ENCODE results near the gene CEP164. TPM values are rescaled to one million over a fixed set of nuclear protein-coding genes. Genes with fewer than 3 reads are reported as not detected.

Gene CEP164
- total and polyA plus RNA-seq, 2 experiments from 2014 or later, result 13.9 to 23.8 TPM

GRCh38 chr11:117334896-117335295 is 7.2 kb downstream of the CEP164 start:
- no peak for TF ChIP-seq ZNF462 (CRISPR knock-in tag; IDR thresholded peaks at IDR 0.05)
- TF ChIP-seq EZH2 (IDR thresholded peaks at IDR 0.05; ENCODE audit: low read depth, unreplicated experiment), result no peak
- TF ChIP-seq ZNF114 (CRISPR knock-in tag; IDR thresholded peaks at IDR 0.05), result no peak
- TF ChIP-seq, protein P1, sequence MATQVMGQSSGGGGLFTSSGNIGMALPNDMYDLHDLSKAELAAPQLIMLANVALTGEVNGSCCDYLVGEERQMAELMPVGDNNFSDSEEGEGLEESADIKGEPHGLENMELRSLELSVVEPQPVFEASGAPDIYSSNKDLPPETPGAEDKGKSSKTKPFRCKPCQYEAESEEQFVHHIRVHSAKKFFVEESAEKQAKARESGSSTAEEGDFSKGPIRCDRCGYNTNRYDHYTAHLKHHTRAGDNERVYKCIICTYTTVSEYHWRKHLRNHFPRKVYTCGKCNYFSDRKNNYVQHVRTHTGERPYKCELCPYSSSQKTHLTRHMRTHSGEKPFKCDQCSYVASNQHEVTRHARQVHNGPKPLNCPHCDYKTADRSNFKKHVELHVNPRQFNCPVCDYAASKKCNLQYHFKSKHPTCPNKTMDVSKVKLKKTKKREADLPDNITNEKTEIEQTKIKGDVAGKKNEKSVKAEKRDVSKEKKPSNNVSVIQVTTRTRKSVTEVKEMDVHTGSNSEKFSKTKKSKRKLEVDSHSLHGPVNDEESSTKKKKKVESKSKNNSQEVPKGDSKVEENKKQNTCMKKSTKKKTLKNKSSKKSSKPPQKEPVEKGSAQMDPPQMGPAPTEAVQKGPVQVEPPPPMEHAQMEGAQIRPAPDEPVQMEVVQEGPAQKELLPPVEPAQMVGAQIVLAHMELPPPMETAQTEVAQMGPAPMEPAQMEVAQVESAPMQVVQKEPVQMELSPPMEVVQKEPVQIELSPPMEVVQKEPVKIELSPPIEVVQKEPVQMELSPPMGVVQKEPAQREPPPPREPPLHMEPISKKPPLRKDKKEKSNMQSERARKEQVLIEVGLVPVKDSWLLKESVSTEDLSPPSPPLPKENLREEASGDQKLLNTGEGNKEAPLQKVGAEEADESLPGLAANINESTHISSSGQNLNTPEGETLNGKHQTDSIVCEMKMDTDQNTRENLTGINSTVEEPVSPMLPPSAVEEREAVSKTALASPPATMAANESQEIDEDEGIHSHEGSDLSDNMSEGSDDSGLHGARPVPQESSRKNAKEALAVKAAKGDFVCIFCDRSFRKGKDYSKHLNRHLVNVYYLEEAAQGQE (IDR thresholded peaks at IDR 0.05; ENCODE audit: unreplicated experiment), result no peak
- no peak for TF ChIP-seq POLR2AphosphoS5 (IDR thresholded peaks at IDR 0.05; ENCODE audit: low read depth)
- no peak for TF ChIP-seq EZH2phosphoT487 (IDR thresholded peaks at IDR 0.05; ENCODE audit: unreplicated experiment)
- TF ChIP-seq CTCF (conservative IDR thresholded peaks at IDR 0.05; ENCODE audit: low read depth in 2 of 2), result no peak
- TF ChIP-seq JUNB (IDR thresholded peaks at IDR 0.05; ENCODE audit: unreplicated experiment), result no peak
- TF ChIP-seq, protein P2, sequence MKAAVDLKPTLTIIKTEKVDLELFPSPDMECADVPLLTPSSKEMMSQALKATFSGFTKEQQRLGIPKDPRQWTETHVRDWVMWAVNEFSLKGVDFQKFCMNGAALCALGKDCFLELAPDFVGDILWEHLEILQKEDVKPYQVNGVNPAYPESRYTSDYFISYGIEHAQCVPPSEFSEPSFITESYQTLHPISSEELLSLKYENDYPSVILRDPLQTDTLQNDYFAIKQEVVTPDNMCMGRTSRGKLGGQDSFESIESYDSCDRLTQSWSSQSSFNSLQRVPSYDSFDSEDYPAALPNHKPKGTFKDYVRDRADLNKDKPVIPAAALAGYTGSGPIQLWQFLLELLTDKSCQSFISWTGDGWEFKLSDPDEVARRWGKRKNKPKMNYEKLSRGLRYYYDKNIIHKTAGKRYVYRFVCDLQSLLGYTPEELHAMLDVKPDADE (IDR thresholded peaks at IDR 0.05), result no peak
- no peak for TF ChIP-seq CREB1 (CRISPR knock-in tag; IDR thresholded peaks at IDR 0.05; ENCODE audit: low read depth)
- no peak for TF ChIP-seq STAT1 (IDR thresholded peaks at IDR 0.05; ENCODE audit: unreplicated experiment)
- no peak for TF ChIP-seq NANOG (IDR thresholded peaks at IDR 0.05; ENCODE audit: borderline replicate concordance)
- TF ChIP-seq ZNF331 (CRISPR knock-in tag; IDR thresholded peaks at IDR 0.05; ENCODE audit: low read depth), result no peak
- Mint-ChIP-seq H3K27ac (no peak overlapping the region), H3K9me3 (no peaks in the 10 kb centered on the region), H3K4me1 (no peaks in the 10 kb centered on the region), H3K4me3 (no peak overlapping the region), H3K36me3 (ENCODE audit: low read depth) (peaks cover 4% of the 10 kb centered on the region; the same call in 1 of the 3 replicates), H3K27me3 (ENCODE audit: insufficient read depth, low read depth, poor library complexity) (no peaks in the 10 kb centered on the region)
- Histone ChIP-seq H3K27ac (ENCODE audit: low read depth) (no peak overlapping the region), H3K4me1 (ENCODE audit: insufficient read depth) (no peaks in the 10 kb centered on the region), H3K4me2 (no peak overlapping the region), H3K27me3 (ENCODE audit: insufficient read depth) (no peaks in the 10 kb centered on the region), H3K36me3 (ENCODE audit: insufficient read depth) (no peaks in the 10 kb centered on the region), H2AFZ (no peak overlapping the region), H3F3A (replicated peaks; ENCODE audit: low read depth) (no peaks in the 10 kb centered on the region), H3K9me2 (ENCODE audit: insufficient read depth) (no peaks in the 10 kb centered on the region), H4K20me1 (replicated peaks; ENCODE audit: insufficient read depth) (no peaks in the 10 kb centered on the region), H3K4me3 (no peak overlapping the region), H3K79me2 (replicated peaks; ENCODE audit: insufficient read depth) (no peaks in the 10 kb centered on the region)
- DNase-seq (ENCODE audit: low spot score) (no peak), ATAC-seq (no peak)
